ENCODE measurements around the gene C9orf152. TPM values are rescaled to one million over a fixed set of nuclear protein-coding genes. Genes with fewer than 3 reads are reported as not detected.

Gene C9orf152
- polyA plus RNA-seq, 1 of the 3 experiments (the other 2 are of a cell fraction), result not detected

GRCh38 chr9:110189559-110190320 lies 18.2 kb downstream of the C9orf152 start:
- H3K9me3 ChIP-seq, result no peaks in the 10 kb centered on the region
- TF ChIP-seq EP300 (IDR thresholded peaks at IDR 0.05; ENCODE audit: borderline replicate concordance in 1 of 2, low read depth in 1 of 2, low read length in 1 of 2), result no peak
- no peak for TF ChIP-seq TCF12 (IDR thresholded peaks at IDR 0.05)
- TF ChIP-seq POLR2AphosphoS5 (IDR thresholded peaks at IDR 0.05; ENCODE audit: low read depth, low read length), result no peak
- TF ChIP-seq, protein P1, sequence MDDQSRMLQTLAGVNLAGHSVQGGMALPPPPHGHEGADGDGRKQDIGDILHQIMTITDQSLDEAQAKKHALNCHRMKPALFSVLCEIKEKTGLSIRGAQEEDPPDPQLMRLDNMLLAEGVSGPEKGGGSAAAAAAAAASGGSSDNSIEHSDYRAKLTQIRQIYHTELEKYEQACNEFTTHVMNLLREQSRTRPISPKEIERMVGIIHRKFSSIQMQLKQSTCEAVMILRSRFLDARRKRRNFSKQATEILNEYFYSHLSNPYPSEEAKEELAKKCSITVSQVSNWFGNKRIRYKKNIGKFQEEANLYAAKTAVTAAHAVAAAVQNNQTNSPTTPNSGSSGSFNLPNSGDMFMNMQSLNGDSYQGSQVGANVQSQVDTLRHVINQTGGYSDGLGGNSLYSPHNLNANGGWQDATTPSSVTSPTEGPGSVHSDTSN (IDR thresholded peaks at IDR 0.05), result no peak
- no peak for TF ChIP-seq RFX5 (IDR thresholded peaks at IDR 0.05; ENCODE audit: low read length)
- TF ChIP-seq RXRA (IDR thresholded peaks at IDR 0.05; ENCODE audit: borderline replicate concordance, low read depth), result no peak
- TF ChIP-seq IRF3 (IDR thresholded peaks at IDR 0.05; ENCODE audit: low read depth, low read length), result no peak
- TF ChIP-seq MAX (IDR thresholded peaks at IDR 0.05; ENCODE audit: low read depth), result no peak
- no peak for TF ChIP-seq USF1 (IDR thresholded peaks at IDR 0.05; ENCODE audit: borderline replicate concordance, low read depth)

DNA sequence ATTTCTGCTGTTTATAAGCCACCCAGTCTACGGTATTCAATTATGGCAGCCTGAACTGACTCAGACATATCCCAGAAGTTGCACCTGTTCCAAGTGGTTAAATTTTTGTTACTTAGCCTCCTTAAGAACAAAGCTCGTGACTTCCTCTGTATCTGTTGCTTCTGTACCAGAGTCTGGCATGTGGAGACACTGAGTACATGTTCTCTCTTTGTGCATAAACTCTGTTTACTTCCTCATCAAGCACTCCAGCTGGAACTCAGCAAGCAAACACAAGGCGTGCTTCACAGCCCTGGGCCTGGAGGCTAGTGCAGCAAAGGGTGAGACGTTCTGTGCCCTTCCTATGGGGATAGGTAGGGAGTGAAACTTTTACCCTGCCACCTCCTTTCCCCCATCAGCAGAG lies 19.0 kb downstream of the C9orf152 start:
- Histone ChIP-seq H3K27me3 (ENCODE audit: insufficient read depth) (no peaks in the 10 kb centered on the region), H3K4me3 (ENCODE audit: low read depth in 2 of 2, low read length in 1 of 2) (no peak overlapping the region), H3K36me3 (replicated peaks in 1 of 2; ENCODE audit: control insufficient read depth in 1 of 2, insufficient read depth in 2 of 2, low read length in 1 of 2) (no peaks in the 10 kb centered on the region), H3K9me2 (no peaks in the 10 kb centered on the region), H3K79me2 (ENCODE audit: insufficient read depth) (no peaks in the 10 kb centered on the region), H3F3A (replicated peaks; ENCODE audit: insufficient read depth) (no peaks in the 10 kb centered on the region), H3K9ac (no peak overlapping the region), H3K9me3 (no peaks in the 10 kb centered on the region), H3K4me1 (ENCODE audit: control insufficient read depth in 1 of 2, insufficient read depth in 2 of 2, low read depth in 1 of 2, low read length in 1 of 2) (no peaks in the 10 kb centered on the region), H2AFZ (ENCODE audit: low read depth) (no peak overlapping the region), H3K4me2 (no peak overlapping the region), H4K20me1 (ENCODE audit: insufficient read depth) (no peaks in the 10 kb centered on the region), H3K27ac (ENCODE audit: low read depth in 2 of 2, low read length in 1 of 2) (no peak overlapping the region)
- ChIA-PET POLR2A (no interaction called here), CTCF (interaction anchor here (1.8 to 2.2 kb wide), 3 partner anchors 29 to 434 kb away, joined by 4 to 10 read pairs (median 6); no protein-coding TSS in a partner anchor)
- no peak for DNase-seq
- 81% methylated on average over 4 of the region's 4 CpGs for WGBS (ENCODE audit: low lambda C conversion rate)
- no peak for TF ChIP-seq RXRA (IDR thresholded peaks at IDR 0.05; ENCODE audit: borderline replicate concordance, low read depth)
- no peak for TF ChIP-seq GABPA (IDR thresholded peaks at IDR 0.05; ENCODE audit: low read depth)
- TF ChIP-seq SIN3A (IDR thresholded peaks at IDR 0.05; ENCODE audit: borderline replicate concordance, low read depth, low read length), result no peak
- no peak for TF ChIP-seq EP300 (IDR thresholded peaks at IDR 0.05; ENCODE audit: borderline replicate concordance in 1 of 2, low read depth in 1 of 2, low read length in 1 of 2)
- TF ChIP-seq, protein P2, sequence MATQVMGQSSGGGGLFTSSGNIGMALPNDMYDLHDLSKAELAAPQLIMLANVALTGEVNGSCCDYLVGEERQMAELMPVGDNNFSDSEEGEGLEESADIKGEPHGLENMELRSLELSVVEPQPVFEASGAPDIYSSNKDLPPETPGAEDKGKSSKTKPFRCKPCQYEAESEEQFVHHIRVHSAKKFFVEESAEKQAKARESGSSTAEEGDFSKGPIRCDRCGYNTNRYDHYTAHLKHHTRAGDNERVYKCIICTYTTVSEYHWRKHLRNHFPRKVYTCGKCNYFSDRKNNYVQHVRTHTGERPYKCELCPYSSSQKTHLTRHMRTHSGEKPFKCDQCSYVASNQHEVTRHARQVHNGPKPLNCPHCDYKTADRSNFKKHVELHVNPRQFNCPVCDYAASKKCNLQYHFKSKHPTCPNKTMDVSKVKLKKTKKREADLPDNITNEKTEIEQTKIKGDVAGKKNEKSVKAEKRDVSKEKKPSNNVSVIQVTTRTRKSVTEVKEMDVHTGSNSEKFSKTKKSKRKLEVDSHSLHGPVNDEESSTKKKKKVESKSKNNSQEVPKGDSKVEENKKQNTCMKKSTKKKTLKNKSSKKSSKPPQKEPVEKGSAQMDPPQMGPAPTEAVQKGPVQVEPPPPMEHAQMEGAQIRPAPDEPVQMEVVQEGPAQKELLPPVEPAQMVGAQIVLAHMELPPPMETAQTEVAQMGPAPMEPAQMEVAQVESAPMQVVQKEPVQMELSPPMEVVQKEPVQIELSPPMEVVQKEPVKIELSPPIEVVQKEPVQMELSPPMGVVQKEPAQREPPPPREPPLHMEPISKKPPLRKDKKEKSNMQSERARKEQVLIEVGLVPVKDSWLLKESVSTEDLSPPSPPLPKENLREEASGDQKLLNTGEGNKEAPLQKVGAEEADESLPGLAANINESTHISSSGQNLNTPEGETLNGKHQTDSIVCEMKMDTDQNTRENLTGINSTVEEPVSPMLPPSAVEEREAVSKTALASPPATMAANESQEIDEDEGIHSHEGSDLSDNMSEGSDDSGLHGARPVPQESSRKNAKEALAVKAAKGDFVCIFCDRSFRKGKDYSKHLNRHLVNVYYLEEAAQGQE (IDR thresholded peaks at IDR 0.05; ENCODE audit: low read depth, low read length), result no peak
- TF ChIP-seq, protein P3, sequence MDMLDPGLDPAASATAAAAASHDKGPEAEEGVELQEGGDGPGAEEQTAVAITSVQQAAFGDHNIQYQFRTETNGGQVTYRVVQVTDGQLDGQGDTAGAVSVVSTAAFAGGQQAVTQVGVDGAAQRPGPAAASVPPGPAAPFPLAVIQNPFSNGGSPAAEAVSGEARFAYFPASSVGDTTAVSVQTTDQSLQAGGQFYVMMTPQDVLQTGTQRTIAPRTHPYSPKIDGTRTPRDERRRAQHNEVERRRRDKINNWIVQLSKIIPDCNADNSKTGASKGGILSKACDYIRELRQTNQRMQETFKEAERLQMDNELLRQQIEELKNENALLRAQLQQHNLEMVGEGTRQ (IDR thresholded peaks at IDR 0.05; ENCODE audit: borderline replicate concordance, low read depth, low read length), result no peak
- TF ChIP-seq CHD2 (IDR thresholded peaks at IDR 0.05; ENCODE audit: low read length, partially characterized antibody), result no peak
- no peak for TF ChIP-seq POLR2AphosphoS5 (IDR thresholded peaks at IDR 0.05; ENCODE audit: low read depth, low read length)
- no peak for TF ChIP-seq USF1 (IDR thresholded peaks at IDR 0.05; ENCODE audit: borderline replicate concordance, low read depth)
- no peak for TF ChIP-seq SMC3 (IDR thresholded peaks at IDR 0.05; ENCODE audit: low read depth, low read length)
- TF ChIP-seq JUND (IDR thresholded peaks at IDR 0.05), result no peak

More at GRCh38 chr9:110189559-110190320, 18.2 kb downstream of the C9orf152 start:
- H3F3A ChIP-seq (replicated peaks; ENCODE audit: insufficient read depth), result no peaks in the 10 kb centered on the region
- H3K4me1 ChIP-seq (ENCODE audit: control insufficient read depth in 1 of 2, insufficient read depth in 2 of 2, low read depth in 1 of 2, low read length in 1 of 2), result no peaks in the 10 kb centered on the region
- no peak overlapping the region for H3K4me3 ChIP-seq (ENCODE audit: low read depth in 2 of 2, low read length in 1 of 2)
- H3K9ac ChIP-seq, result no peak overlapping the region
- 67% methylated on average over 5 of the region's 6 CpGs for WGBS (ENCODE audit: low lambda C conversion rate)
- H3K79me2 ChIP-seq (ENCODE audit: insufficient read depth), result no peaks in the 10 kb centered on the region
- H4K20me1 ChIP-seq (ENCODE audit: insufficient read depth), result no peaks in the 10 kb centered on the region
- no peaks in the 10 kb centered on the region for H3K36me3 ChIP-seq (replicated peaks in 1 of 2; ENCODE audit: control insufficient read depth in 1 of 2, insufficient read depth in 2 of 2, low read length in 1 of 2)
- no peaks in the 10 kb centered on the region for H3K9me2 ChIP-seq
- POLR2A ChIA-PET, result no interaction called here
- no peak overlapping the region for H2AFZ ChIP-seq (ENCODE audit: low read depth)
- H3K27me3 ChIP-seq (ENCODE audit: insufficient read depth), result no peaks in the 10 kb centered on the region
- no peak overlapping the region for H3K4me2 ChIP-seq
- DNase-seq, result no peak
- CTCF ChIA-PET, result interaction anchor here (0.9 to 2.2 kb wide), 3 partner anchors 28 to 434 kb away, joined by 3 to 10 read pairs (median 6); no protein-coding TSS in a partner anchor
- H3K27ac ChIP-seq (ENCODE audit: low read depth in 2 of 2, low read length in 1 of 2), result no peak overlapping the region
